Neural cell (in vitro differentiated cells): ENCODE results near the gene DNAH8.

Experiments
- CTCF ChIP-seq: fragments of 450-650 bp; IDR thresholded peaks from 2 replicates; pipeline ENCODE4 v1.5.1; 2014; ENCODE audit warnings: antibody characterized with exemption, mild to moderate bottlenecking, moderate library complexity; ENCODE audit not compliant: poor library complexity, severe bottlenecking
- EP300 ChIP-seq: fragments of 450-650 bp; conservative IDR thresholded peaks from 2 replicates; pipeline ENCODE4 v1.6.1; 2014; ENCODE audit warnings: antibody characterized with exemption, mild to moderate bottlenecking, moderate library complexity; ENCODE audit not compliant: poor library complexity, severe bottlenecking
- EZH2 ChIP-seq: fragments of 200-600, 300-800 bp; shearing (Covaris generic), sonication (generic); IDR thresholded peaks from 2 replicates; pipeline ENCODE4 v1.6.1; 2014; ENCODE audit warnings: antibody characterized with exemption, low read length, borderline replicate concordance, mild to moderate bottlenecking; ENCODE audit not compliant: insufficient read depth, poor library complexity, severe bottlenecking
- POLR2AphosphoS5 ChIP-seq: IDR thresholded peaks from 2 replicates; pipeline ENCODE4 v1.6.1; 2012
- RAD21 ChIP-seq: fragments of 450-650 bp; conservative IDR thresholded peaks from 2 replicates; pipeline ENCODE4 v1.6.1; 2014; ENCODE audit warnings: antibody characterized with exemption, mild to moderate bottlenecking, moderate library complexity
- REST ChIP-seq: IDR thresholded peaks from 2 replicates; pipeline ENCODE4 v1.6.1; 2012; ENCODE audit warnings: borderline replicate concordance
- SMC3 ChIP-seq: fragments of 450-650 bp; conservative IDR thresholded peaks from 2 replicates; pipeline ENCODE4 v1.6.1; 2014; ENCODE audit warnings: antibody characterized with exemption, mild to moderate bottlenecking, moderate library complexity; ENCODE audit not compliant: poor library complexity
- TAF1 ChIP-seq: IDR thresholded peaks from 2 replicates; pipeline ENCODE4 v1.6.1; 2012; ENCODE audit warnings: low read depth

DNA sequence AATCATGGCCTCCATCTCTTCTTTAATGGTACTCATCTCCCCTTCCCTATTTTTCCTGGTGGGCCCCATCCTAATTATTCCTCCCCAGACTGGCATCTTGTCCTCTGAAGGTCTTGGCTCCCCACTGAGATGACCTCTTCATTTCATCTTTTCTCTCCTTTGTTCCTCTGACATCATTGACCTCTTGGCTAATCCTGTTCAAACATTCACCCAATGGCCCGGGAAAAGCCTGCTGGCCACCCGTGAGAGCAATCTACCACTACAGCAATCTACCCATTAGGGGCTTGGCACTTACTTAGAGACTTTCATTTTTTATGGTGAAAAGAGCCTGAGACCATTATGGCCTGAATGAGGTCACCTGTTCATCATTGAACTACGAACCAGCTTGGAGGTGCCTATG, 130.8 kb downstream of the DNAH8 start:
- TF ChIP-seq CTCF (no peak), RAD21 (no peak), SMC3 (no peak), POLR2AphosphoS5 (no peak), TAF1 (no peak), EP300 (no peak), REST (no peak), EZH2 (no peak)
